ENCODE data around the gene HBQ1.

The HBQ1 gene

GRCh38 chr16:133716-134115 is 46.5 kb upstream of the HBQ1 start:
- peaks cover 10% of the 10 kb centered on the region for H3K36me3 ChIP-seq (ENCODE audit: control insufficient read depth, low read length)
- H4K20me1 ChIP-seq (ENCODE audit: control insufficient read depth, insufficient read depth, low read depth, low read length): no peaks in the 10 kb centered on the region
- peaks cover under 1% of the 10 kb centered on the region; the same call in 1 of the 2 replicates for H3F3A ChIP-seq (ENCODE audit: control insufficient read depth, insufficient read depth)
- no peaks in the 10 kb centered on the region for H3K27me3 ChIP-seq (ENCODE audit: control insufficient read depth, low read length)
- no peaks in the 10 kb centered on the region for H3K9me2 ChIP-seq (replicated peaks; ENCODE audit: control insufficient read depth, low read length)
- no peak overlapping the region for H3K4me3 ChIP-seq (ENCODE audit: low read length)
- H3K79me2 ChIP-seq (ENCODE audit: control insufficient read depth, low read length): peaks cover 86% of the 10 kb centered on the region
- H3K27ac ChIP-seq (ENCODE audit: low read depth, low read length): no peak overlapping the region
- H3K4me2 ChIP-seq (ENCODE audit: low read length): no peak overlapping the region
- TF ChIP-seq, protein P1, sequence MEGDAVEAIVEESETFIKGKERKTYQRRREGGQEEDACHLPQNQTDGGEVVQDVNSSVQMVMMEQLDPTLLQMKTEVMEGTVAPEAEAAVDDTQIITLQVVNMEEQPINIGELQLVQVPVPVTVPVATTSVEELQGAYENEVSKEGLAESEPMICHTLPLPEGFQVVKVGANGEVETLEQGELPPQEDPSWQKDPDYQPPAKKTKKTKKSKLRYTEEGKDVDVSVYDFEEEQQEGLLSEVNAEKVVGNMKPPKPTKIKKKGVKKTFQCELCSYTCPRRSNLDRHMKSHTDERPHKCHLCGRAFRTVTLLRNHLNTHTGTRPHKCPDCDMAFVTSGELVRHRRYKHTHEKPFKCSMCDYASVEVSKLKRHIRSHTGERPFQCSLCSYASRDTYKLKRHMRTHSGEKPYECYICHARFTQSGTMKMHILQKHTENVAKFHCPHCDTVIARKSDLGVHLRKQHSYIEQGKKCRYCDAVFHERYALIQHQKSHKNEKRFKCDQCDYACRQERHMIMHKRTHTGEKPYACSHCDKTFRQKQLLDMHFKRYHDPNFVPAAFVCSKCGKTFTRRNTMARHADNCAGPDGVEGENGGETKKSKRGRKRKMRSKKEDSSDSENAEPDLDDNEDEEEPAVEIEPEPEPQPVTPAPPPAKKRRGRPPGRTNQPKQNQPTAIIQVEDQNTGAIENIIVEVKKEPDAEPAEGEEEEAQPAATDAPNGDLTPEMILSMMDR (IDR thresholded peaks at IDR 0.05; ENCODE audit: low read depth, low read length, poor library complexity, severe bottlenecking): no peak
- no peak for TF ChIP-seq EZH2phosphoT487 (IDR thresholded peaks at IDR 0.05; ENCODE audit: borderline replicate concordance, low read length)
- H3K9me3 ChIP-seq (ENCODE audit: control insufficient read depth, insufficient read depth, low read length): no peaks in the 10 kb centered on the region
- peaks cover 11% of the 10 kb centered on the region for H3K4me1 ChIP-seq (ENCODE audit: control insufficient read depth, low read length)

GRCh38 chr16:138049-138417 is 42.2 kb upstream of the HBQ1 start:
- H3K79me2 ChIP-seq (ENCODE audit: control insufficient read depth, low read length): peaks cover 49% of the 10 kb centered on the region
- peak overlapping the region; percentile 97 for H3K4me3 ChIP-seq (ENCODE audit: low read length)
- peaks cover 6% of the 10 kb centered on the region; the same call in 1 of the 2 replicates for H3F3A ChIP-seq (ENCODE audit: control insufficient read depth, insufficient read depth)
- peaks cover 14% of the 10 kb centered on the region for H3K4me1 ChIP-seq (ENCODE audit: control insufficient read depth, low read length)
- H3K27me3 ChIP-seq (ENCODE audit: control insufficient read depth, low read length): no peaks in the 10 kb centered on the region
- H3K4me2 ChIP-seq (ENCODE audit: low read length): peak overlapping the region; percentile 83
- peaks cover 3% of the 10 kb centered on the region for H3K36me3 ChIP-seq (ENCODE audit: control insufficient read depth, low read length)
- H4K20me1 ChIP-seq (ENCODE audit: control insufficient read depth, insufficient read depth, low read depth, low read length): no peaks in the 10 kb centered on the region
- peak overlapping the region; percentile 43 for H3K27ac ChIP-seq (ENCODE audit: low read depth, low read length)
- H3K9me2 ChIP-seq (replicated peaks; ENCODE audit: control insufficient read depth, low read length): no peaks in the 10 kb centered on the region
- TF ChIP-seq EZH2phosphoT487 (IDR thresholded peaks at IDR 0.05; ENCODE audit: borderline replicate concordance, low read length): no peak
- TF ChIP-seq, protein P1 (IDR thresholded peaks at IDR 0.05; ENCODE audit: low read depth, low read length, poor library complexity, severe bottlenecking): no peak
- no peaks in the 10 kb centered on the region for H3K9me3 ChIP-seq (ENCODE audit: control insufficient read depth, insufficient read depth, low read length)

DNA sequence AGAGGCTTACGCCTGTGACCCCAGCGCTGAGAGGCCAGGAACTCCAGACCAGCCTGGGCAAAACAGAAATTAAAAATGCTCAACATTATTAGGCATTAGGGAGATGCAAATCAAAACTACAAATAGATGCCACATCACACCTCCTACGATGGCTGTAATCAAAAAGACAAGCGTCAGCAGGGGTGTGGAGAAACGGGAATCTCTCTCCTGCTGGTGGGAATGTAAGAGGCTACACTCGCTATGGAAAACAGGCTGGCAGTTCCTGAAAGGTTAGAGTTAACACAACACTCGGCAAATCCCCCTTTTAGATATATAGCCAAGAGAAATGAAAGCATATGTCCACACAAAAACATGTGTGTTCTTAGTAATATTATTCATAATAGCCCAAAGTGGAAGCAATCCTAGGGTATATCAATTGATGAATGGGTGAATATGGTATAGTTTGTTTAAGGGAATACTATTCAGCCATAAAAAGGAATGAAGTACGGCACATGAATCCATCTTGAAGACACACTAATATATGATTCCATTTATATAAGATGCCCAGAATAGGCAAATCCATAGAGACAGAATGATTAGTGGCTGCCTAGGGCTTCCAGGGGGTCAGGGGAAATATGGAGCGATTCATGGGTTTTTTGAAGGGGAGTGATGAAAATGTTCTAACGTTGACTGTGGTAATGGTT is 39.9 kb upstream of the HBQ1 start:
- no peak for TF ChIP-seq EZH2phosphoT487 (IDR thresholded peaks at IDR 0.05; ENCODE audit: borderline replicate concordance, low read length)
- TF ChIP-seq, protein P1 (IDR thresholded peaks at IDR 0.05; ENCODE audit: low read depth, low read length, poor library complexity, severe bottlenecking): no peak
- Histone ChIP-seq H3K27me3 (ENCODE audit: control insufficient read depth, low read length) (peaks cover 6% of the 10 kb centered on the region), H3K9me2 (replicated peaks; ENCODE audit: control insufficient read depth, low read length) (no peaks in the 10 kb centered on the region), H3K4me1 (ENCODE audit: control insufficient read depth, low read length) (peaks cover 11% of the 10 kb centered on the region), H3F3A (ENCODE audit: control insufficient read depth, insufficient read depth) (peaks cover 6% of the 10 kb centered on the region; the same call in 1 of the 2 replicates), H4K20me1 (ENCODE audit: control insufficient read depth, insufficient read depth, low read depth, low read length) (no peaks in the 10 kb centered on the region), H3K36me3 (ENCODE audit: control insufficient read depth, low read length) (peaks cover 3% of the 10 kb centered on the region), H3K79me2 (ENCODE audit: control insufficient read depth, low read length) (peaks cover 28% of the 10 kb centered on the region), H3K9me3 (ENCODE audit: control insufficient read depth, insufficient read depth, low read length) (no peaks in the 10 kb centered on the region), H3K4me3 (ENCODE audit: low read length) (no peak overlapping the region), H3K4me2 (ENCODE audit: low read length) (no peak overlapping the region), H3K27ac (ENCODE audit: low read depth, low read length) (no peak overlapping the region)

Data from DOHH2 (cell line).